HCT116 (cell line): ENCODE measurements around the gene LRRC4B. TPM values are rescaled to one million over a fixed set of nuclear protein-coding genes. Genes with fewer than 3 reads are reported as not detected.

ENCODE experiments used
- ATAC-seq: fragments of 200-7000 bp; cut with Tn5 transposase; 2 replicates; pipeline ENCODE4 v1.9.1; 2020; ENCODE audit warnings: mild to moderate bottlenecking, moderate library complexity
- BruUV-seq: library from RNA; stranded (reverse); fragments of 400-500 nt; replicated peaks from 2 replicates; lab custom pipeline; 2021; lab: Mats Ljungman, UMichigan
- CTCF ChIA-PET: fragments of 300-600 bp; sonication (Branson Sonifier 250); formaldehyde crosslinking; loops from one replicate; lab custom pipeline; 2021; ENCODE audit warnings: antibody characterized with exemption; lab: Charles Lee
- POLR2A ChIA-PET: fragments of 300-600, 350-600 bp; sonication (Branson Sonifier 250); formaldehyde crosslinking; loops from one replicate; lab custom pipeline; 2021; ENCODE audit warnings: antibody characterized with exemption; lab: Charles Lee
- RAD21 ChIA-PET, 2 experiments: fragments of 300-600 bp; sonication (Branson Sonifier 250); formaldehyde crosslinking; loops; one replicate each; lab custom pipeline; 2023; ENCODE audit warnings: low total read pairs in 2 of 2; ENCODE audit not compliant: uncharacterized antibody in 2 of 2, unreplicated experiment in 2 of 2, low non-redundant PET in 1 of 2; lab: Charles Lee
- DNase-seq: peaks from one replicate; pipeline ENCODE4 v3.0.0-alpha.2; 2010; ENCODE audit warnings: low read depth, low spot score
- H2AFZ ChIP-seq: fragments of 200-600 bp; shearing (Covaris generic), sonication (generic); 2 replicates; pipeline ENCODE4 v1.6.1; 2017; ENCODE audit warnings: low read depth, mixed run types, mixed read lengths, antibody characterized with exemption, low read length; ENCODE audit not compliant: poor library complexity, severe bottlenecking
- H3K27ac ChIP-seq: 2 replicates; pipeline ENCODE4 v1.5.1; 2012; ENCODE audit warnings: low read depth, low read length
- H3K27me3 ChIP-seq: fragments of 200-600 bp; sonication (generic); 2 replicates; pipeline ENCODE4 v1.6.1; 2016; ENCODE audit warnings: mixed run types, low read length, mixed read lengths; ENCODE audit not compliant: insufficient read depth
- H3K36me3 ChIP-seq, 2 experiments: fragments of 200-500 bp in 1 of 2; fragments of 200-600 bp in 1 of 2; sonication (Bioruptor generic) in 1 of 2; sonication (generic) in 1 of 2; 2 replicates each; pipeline versions ENCODE4 v1.5.1 to v1.6.1; 2014 to 2016; ENCODE audit warnings: low read length in 2 of 2, inconsistent platforms in 1 of 2, mixed read lengths in 1 of 2, mixed run types in 1 of 2; ENCODE audit not compliant: insufficient read depth in 2 of 2, control insufficient read depth in 1 of 2
- H3K4me1 ChIP-seq, 2 experiments: fragments of 200-600 bp in 1 of 2; sonication (generic) in 1 of 2; 2 replicates each; pipeline versions ENCODE4 v1.5.1 to v1.6.1; 2012 to 2017; ENCODE audit warnings: low read length in 2 of 2, inconsistent platforms in 1 of 2, mild to moderate bottlenecking in 1 of 2, mixed read lengths in 1 of 2, mixed run types in 1 of 2, moderate library complexity in 1 of 2; ENCODE audit not compliant: insufficient read depth in 2 of 2, control insufficient read depth in 1 of 2
- H3K4me2 ChIP-seq: fragments of 200-600 bp; sonication (generic); 2 replicates; pipeline ENCODE4 v1.6.1; 2017; ENCODE audit warnings: mixed run types, low read length, mixed read lengths
- H3K4me3 ChIP-seq, 2 experiments: fragments of 200-600 bp in 1 of 2; sonication (generic) in 1 of 2; replicated peaks in 1 of 2; 2 replicates each; pipeline ENCODE4 v1.5.1; 2011 to 2016; ENCODE audit warnings: low read length in 2 of 2, control low read depth in 1 of 2, low read depth in 1 of 2, mild to moderate bottlenecking in 1 of 2, mixed read lengths in 1 of 2, mixed run types in 1 of 2
- H3K79me2 ChIP-seq: fragments of 200-600 bp; sonication (generic); 2 replicates; pipeline ENCODE4 v1.6.1; 2017; ENCODE audit warnings: mild to moderate bottlenecking, mixed run types, low read length, moderate library complexity, mixed read lengths; ENCODE audit not compliant: insufficient read depth
- H3K9ac ChIP-seq: fragments of 200-600 bp; sonication (generic); 2 replicates; pipeline ENCODE4 v1.6.1; 2016; ENCODE audit warnings: low read length, mixed read lengths
- H3K9me2 ChIP-seq: fragments of 200-600 bp; sonication (generic), shearing (Covaris generic); 2 replicates; pipeline ENCODE4 v1.6.1; 2017; ENCODE audit warnings: mixed run types, mild to moderate bottlenecking, moderate library complexity; ENCODE audit not compliant: insufficient read depth
- H3K9me3 ChIP-seq, 2 experiments: fragments of 200-500 bp in 1 of 2; fragments of 200-600 bp in 1 of 2; sonication (Bioruptor generic) in 1 of 2; sonication (generic) in 1 of 2; 2 replicates each; pipeline ENCODE4 v1.6.1; 2014 to 2017; ENCODE audit warnings: low read length in 2 of 2, mixed read lengths in 2 of 2, inconsistent platforms in 1 of 2, low read depth in 1 of 2, mild to moderate bottlenecking in 1 of 2, mixed run types in 1 of 2, moderate library complexity in 1 of 2; ENCODE audit not compliant: control insufficient read depth in 1 of 2, insufficient read depth in 1 of 2
- H4K20me1 ChIP-seq: fragments of 200-600 bp; sonication (generic), shearing (Covaris generic); 2 replicates; pipeline ENCODE4 v1.6.1; 2017; ENCODE audit warnings: mixed run types, mild to moderate bottlenecking, moderate library complexity; ENCODE audit not compliant: insufficient read depth
- CBX3 ChIP-seq: IDR thresholded peaks from 2 replicates; pipeline ENCODE4 v1.6.1; 2012; ENCODE audit warnings: low read depth
- CEBPB ChIP-seq: IDR thresholded peaks from 2 replicates; pipeline ENCODE4 v1.6.1; 2012; ENCODE audit warnings: low read depth
- EGR1 ChIP-seq: IDR thresholded peaks from 2 replicates; pipeline ENCODE4 v1.6.1; 2012; ENCODE audit warnings: low read depth
- EZH2phosphoT487 ChIP-seq: fragments of 200-600 bp; IDR thresholded peaks from 2 replicates; pipeline ENCODE4 v1.6.1; 2018; ENCODE audit warnings: antibody characterized with exemption, borderline replicate concordance
- FOSL1 ChIP-seq: IDR thresholded peaks from 2 replicates; pipeline ENCODE4 v1.6.1; 2012; ENCODE audit warnings: low read depth
- POLR2A ChIP-seq: IDR thresholded peaks from 2 replicates; pipeline ENCODE4 v1.7.0; 2011; ENCODE audit warnings: borderline replicate concordance; ENCODE audit not compliant: insufficient read depth, insufficient read length; ENCODE audit errors: extremely low read depth
- POLR2AphosphoS5 ChIP-seq: IDR thresholded peaks from 2 replicates; pipeline ENCODE4 v1.6.1; 2011; ENCODE audit warnings: mild to moderate bottlenecking, low read depth, low read length, moderate library complexity
- SIN3A ChIP-seq: IDR thresholded peaks from 2 replicates; pipeline ENCODE4 v1.6.1; 2012; ENCODE audit warnings: low read depth
- SRF ChIP-seq: IDR thresholded peaks from 2 replicates; pipeline ENCODE4 v1.6.1; 2012; ENCODE audit warnings: low read depth
- YY1 ChIP-seq: IDR thresholded peaks from 2 replicates; pipeline ENCODE4 v1.6.1; 2011; ENCODE audit warnings: low read length, low read depth, moderate library complexity, mild to moderate bottlenecking; ENCODE audit not compliant: insufficient replicate concordance; ENCODE audit errors: extremely low read depth
- intact Hi-C: fragments of 100-400 bp; cut with micrococcal nuclease; formaldehyde crosslinking; loops from 2 replicates; pipeline ENCODE4 v1.10.0; 2022
- total RNA-seq: library from RNA; stranded (reverse); gene quantifications from one replicate; pipeline ENCODE4 v1.2.1, GENCODE V29; 2021; ENCODE audit not compliant: unreplicated experiment
- TF ChIP-seq, protein P1 (sequence below): IDR thresholded peaks from 2 replicates; pipeline ENCODE4 v1.6.1; 2012; ENCODE audit warnings: low read depth
- TF ChIP-seq, protein P2 (sequence below): IDR thresholded peaks from 2 replicates; pipeline ENCODE4 v1.6.1; 2012
- TF ChIP-seq, protein P3 (sequence below): IDR thresholded peaks from 2 replicates; pipeline ENCODE4 v1.6.1; 2011; ENCODE audit warnings: mild to moderate bottlenecking, low read length, moderate library complexity; ENCODE audit not compliant: insufficient replicate concordance; ENCODE audit errors: extremely low read depth
- TF ChIP-seq, protein P4 (sequence below), 3 experiments: fragments of 200-600 bp in 1 of 3; sonication (generic) in 1 of 3; IDR thresholded peaks in 2 of 3; conservative IDR thresholded peaks in 1 of 3; 2 replicates each; pipeline ENCODE4 v1.5.1; 2012 to 2017; ENCODE audit warnings: low read depth in 2 of 3, low read length in 2 of 3, antibody characterized with exemption in 1 of 3, borderline replicate concordance in 1 of 3, control low read depth in 1 of 3, mild to moderate bottlenecking in 1 of 3, mixed read lengths in 1 of 3, mixed run types in 1 of 3, moderate library complexity in 1 of 3; ENCODE audit not compliant: insufficient read depth in 1 of 3

LRRC4B gene
- total RNA-seq, 1 experiment from 2014 or later, result 0.89 TPM

DNA sequence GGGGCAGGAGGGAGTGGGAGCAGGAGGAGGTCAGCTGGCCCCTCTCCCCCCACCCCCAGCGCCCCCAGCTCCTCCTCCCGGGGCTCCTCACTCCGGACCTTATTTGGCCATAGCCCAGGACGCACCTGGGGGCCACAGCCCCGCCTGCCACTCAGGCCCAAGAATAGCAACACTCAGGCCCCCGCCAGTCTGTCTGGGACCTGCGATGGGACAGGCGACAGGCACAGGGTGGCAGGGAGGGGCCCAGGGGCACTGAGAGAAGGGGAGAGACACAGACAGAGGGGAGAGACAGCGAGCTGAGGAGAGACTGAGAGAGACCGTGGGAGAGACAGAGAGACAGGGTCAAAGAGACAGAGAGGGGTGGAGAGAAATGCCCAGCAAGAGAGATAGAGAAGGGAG is 67.5 kb downstream of the LRRC4B start:
- DNase-seq, result no peak
- no TSS peak for BruUV-seq
- Histone ChIP-seq H2AFZ (no peak overlapping the region), H3K27me3 (no peaks in the 10 kb centered on the region), H4K20me1 (no peaks in the 10 kb centered on the region), H3K9me2 (no peaks in the 10 kb centered on the region), H3K27ac (no peak overlapping the region), H3K9ac (no peak overlapping the region), H3K9me3 (no peaks in the 10 kb centered on the region), H3K79me2 (no peaks in the 10 kb centered on the region), H3K4me3 (no peak overlapping the region), H3K4me1 (peaks cover 0 to 13% of the 10 kb centered on the region in 2 experiments; a peak in 3 of 4 replicates), H3K4me2 (no peak overlapping the region), H3K36me3 (no peaks in the 10 kb centered on the region; a peak in 1 of 4 replicates)
- CTCF ChIA-PET, result no interaction called here
- POLR2A ChIA-PET, result no interaction called here
- TF ChIP-seq CBX3, result no peak
- no peak for TF ChIP-seq POLR2AphosphoS5
- TF ChIP-seq SRF, result no peak
- no peak for TF ChIP-seq FOSL1
- TF ChIP-seq EGR1, result no peak
- TF ChIP-seq, protein P1, sequence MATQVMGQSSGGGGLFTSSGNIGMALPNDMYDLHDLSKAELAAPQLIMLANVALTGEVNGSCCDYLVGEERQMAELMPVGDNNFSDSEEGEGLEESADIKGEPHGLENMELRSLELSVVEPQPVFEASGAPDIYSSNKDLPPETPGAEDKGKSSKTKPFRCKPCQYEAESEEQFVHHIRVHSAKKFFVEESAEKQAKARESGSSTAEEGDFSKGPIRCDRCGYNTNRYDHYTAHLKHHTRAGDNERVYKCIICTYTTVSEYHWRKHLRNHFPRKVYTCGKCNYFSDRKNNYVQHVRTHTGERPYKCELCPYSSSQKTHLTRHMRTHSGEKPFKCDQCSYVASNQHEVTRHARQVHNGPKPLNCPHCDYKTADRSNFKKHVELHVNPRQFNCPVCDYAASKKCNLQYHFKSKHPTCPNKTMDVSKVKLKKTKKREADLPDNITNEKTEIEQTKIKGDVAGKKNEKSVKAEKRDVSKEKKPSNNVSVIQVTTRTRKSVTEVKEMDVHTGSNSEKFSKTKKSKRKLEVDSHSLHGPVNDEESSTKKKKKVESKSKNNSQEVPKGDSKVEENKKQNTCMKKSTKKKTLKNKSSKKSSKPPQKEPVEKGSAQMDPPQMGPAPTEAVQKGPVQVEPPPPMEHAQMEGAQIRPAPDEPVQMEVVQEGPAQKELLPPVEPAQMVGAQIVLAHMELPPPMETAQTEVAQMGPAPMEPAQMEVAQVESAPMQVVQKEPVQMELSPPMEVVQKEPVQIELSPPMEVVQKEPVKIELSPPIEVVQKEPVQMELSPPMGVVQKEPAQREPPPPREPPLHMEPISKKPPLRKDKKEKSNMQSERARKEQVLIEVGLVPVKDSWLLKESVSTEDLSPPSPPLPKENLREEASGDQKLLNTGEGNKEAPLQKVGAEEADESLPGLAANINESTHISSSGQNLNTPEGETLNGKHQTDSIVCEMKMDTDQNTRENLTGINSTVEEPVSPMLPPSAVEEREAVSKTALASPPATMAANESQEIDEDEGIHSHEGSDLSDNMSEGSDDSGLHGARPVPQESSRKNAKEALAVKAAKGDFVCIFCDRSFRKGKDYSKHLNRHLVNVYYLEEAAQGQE, result no peak
- TF ChIP-seq EZH2phosphoT487, result no peak
- TF ChIP-seq, protein P2, sequence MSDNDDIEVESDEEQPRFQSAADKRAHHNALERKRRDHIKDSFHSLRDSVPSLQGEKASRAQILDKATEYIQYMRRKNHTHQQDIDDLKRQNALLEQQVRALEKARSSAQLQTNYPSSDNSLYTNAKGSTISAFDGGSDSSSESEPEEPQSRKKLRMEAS, result no peak
- TF ChIP-seq, protein P3, sequence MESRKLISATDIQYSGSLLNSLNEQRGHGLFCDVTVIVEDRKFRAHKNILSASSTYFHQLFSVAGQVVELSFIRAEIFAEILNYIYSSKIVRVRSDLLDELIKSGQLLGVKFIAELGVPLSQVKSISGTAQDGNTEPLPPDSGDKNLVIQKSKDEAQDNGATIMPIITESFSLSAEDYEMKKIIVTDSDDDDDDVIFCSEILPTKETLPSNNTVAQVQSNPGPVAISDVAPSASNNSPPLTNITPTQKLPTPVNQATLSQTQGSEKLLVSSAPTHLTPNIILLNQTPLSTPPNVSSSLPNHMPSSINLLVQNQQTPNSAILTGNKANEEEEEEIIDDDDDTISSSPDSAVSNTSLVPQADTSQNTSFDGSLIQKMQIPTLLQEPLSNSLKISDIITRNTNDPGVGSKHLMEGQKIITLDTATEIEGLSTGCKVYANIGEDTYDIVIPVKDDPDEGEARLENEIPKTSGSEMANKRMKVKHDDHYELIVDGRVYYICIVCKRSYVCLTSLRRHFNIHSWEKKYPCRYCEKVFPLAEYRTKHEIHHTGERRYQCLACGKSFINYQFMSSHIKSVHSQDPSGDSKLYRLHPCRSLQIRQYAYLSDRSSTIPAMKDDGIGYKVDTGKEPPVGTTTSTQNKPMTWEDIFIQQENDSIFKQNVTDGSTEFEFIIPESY, result no peak
- no peak for TF ChIP-seq POLR2A
- TF ChIP-seq YY1, result no peak
- no peak for TF ChIP-seq SIN3A
- TF ChIP-seq CEBPB, result no peak
- TF ChIP-seq, protein P4, sequence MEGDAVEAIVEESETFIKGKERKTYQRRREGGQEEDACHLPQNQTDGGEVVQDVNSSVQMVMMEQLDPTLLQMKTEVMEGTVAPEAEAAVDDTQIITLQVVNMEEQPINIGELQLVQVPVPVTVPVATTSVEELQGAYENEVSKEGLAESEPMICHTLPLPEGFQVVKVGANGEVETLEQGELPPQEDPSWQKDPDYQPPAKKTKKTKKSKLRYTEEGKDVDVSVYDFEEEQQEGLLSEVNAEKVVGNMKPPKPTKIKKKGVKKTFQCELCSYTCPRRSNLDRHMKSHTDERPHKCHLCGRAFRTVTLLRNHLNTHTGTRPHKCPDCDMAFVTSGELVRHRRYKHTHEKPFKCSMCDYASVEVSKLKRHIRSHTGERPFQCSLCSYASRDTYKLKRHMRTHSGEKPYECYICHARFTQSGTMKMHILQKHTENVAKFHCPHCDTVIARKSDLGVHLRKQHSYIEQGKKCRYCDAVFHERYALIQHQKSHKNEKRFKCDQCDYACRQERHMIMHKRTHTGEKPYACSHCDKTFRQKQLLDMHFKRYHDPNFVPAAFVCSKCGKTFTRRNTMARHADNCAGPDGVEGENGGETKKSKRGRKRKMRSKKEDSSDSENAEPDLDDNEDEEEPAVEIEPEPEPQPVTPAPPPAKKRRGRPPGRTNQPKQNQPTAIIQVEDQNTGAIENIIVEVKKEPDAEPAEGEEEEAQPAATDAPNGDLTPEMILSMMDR (IDR thresholded peaks at IDR 0.05 in 2 of 3, conservative IDR thresholded peaks at IDR 0.05 in 1 of 3; ENCODE audit: borderline replicate concordance in 1 of 3, insufficient read depth in 1 of 3, low read depth in 2 of 3, low read length in 2 of 3), result no peak
- intact Hi-C loops, result no loop called here
- no peak for ATAC-seq
- RAD21 ChIA-PET, result no interaction called here
